Stimulated activated CD8-positive, alpha-beta memory T cell treated with anti-CD3 and anti-CD28 coated beads, Interleukin-7, amount 100 ng/mL, for 1 hour (primary cell): ENCODE measurements around the gene PPP1R37.
"Not testable (repeated sequence)": the region's sequence is repeated elsewhere in the genome, so short reads cannot be mapped to it uniquely, and the experiment has no call there.

Experiments
- DNase-seq, 2 donors: peaks; one replicate each; pipeline ENCODE4 v3.0.0-alpha.2; 2020; ENCODE audit warnings: low read depth in 2 of 2

The PPP1R37 gene

DNA sequence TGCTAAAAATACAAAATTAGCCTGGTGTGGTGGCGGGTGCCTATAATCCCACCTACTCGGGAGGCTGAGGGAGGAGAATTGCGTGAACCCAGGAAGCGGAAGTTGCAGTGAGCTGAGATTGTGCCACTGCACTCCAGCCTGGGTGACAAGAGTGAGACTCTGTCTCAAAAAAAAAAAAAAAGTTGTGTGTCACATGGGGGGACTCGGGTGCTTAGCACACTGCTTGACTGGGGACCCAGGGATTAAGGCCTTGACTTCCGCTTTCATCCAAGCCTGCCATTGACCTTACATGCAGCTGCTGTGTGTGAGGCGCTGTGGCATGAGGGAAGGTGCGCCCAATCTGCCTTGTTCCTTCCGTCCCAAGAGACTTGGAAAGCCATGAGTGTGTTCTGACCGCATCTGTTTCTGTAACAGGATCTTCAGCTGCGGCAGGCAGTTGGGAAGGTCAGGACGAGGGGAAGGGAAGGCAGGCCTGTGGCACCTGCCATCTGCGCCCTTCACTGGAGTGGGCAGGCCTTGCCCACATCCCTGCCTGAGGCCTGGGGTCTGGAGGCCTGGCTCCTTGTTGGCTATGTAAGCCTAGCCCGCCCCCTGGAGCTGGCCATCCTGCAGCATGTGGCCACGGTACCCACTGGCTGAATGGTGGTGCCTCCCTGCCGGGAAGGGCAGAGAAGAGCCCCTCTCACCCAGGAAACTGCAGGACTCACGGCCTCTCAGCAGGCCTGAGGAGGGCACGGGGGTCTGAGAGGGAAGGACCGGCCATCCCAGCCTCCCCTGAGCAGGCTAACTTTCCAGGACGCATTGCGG, 23.0 kb downstream of the PPP1R37 start:
- DNase-seq, result no peak

DNA sequence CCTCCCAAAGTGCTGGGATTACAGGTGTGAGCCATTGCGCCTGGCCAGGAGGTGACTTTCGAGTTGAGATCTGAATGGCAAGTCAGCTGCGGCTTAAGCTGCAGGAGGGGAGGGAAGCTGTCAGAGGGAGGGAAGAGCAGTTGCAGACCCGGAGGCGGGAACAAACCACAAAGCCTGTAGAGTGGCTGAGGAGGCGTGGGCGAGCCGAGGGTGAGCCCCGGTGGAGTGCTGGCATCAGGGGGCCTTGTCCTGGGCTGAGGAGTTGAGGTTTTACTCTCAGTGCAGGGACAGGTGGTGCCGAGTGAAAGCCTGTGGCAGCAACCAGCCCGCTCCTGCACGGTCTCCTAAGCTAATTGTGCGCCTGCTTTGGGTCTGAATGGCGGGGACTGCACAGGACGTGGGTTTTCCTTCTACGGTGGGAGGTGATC, 24.2 kb downstream of the PPP1R37 start:
- DNase-seq, result no peak

DNA sequence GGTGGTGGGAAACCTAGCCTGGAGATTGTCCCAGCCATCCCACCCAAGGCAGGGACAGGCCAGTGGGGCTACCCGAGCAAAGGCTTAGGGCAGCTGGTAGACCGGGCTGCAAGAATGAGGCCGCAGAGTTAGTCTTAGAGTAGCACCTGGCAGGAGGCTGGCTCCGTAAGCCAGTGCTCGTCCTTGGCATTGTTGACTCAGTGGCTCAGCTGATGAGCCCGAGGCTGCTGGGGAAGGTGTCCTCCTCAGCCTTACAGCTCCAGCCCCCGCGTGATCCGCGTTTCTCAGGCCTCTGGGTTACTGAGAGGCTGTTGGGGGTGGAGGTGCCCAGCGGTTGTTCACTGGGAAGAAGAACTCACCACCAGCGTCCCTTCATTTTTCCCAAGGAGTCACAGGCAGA, 24.7 kb downstream of the PPP1R37 start:
- no peak for DNase-seq

DNA sequence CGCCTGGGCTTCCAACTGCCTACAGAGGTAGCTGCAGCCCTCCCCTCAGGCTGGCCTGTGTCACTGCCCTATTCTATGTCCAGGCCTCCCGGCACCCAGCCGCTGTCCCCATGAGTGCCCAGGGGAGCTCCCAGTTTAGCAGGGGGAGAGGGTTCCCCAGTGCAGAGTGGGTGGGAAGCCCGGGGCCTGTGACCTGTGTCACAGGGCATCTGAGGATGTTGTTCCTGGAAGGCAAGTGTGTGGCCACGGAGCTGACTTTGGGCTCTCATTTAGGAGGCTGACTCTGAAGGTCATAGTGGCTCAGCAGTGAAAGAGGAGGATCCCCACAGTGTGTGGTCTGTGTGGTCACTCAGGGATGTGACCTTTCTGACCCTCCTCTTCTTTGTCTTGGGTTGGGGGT, 25.1 kb downstream of the PPP1R37 start:
- DNase-seq, result no peak

DNA sequence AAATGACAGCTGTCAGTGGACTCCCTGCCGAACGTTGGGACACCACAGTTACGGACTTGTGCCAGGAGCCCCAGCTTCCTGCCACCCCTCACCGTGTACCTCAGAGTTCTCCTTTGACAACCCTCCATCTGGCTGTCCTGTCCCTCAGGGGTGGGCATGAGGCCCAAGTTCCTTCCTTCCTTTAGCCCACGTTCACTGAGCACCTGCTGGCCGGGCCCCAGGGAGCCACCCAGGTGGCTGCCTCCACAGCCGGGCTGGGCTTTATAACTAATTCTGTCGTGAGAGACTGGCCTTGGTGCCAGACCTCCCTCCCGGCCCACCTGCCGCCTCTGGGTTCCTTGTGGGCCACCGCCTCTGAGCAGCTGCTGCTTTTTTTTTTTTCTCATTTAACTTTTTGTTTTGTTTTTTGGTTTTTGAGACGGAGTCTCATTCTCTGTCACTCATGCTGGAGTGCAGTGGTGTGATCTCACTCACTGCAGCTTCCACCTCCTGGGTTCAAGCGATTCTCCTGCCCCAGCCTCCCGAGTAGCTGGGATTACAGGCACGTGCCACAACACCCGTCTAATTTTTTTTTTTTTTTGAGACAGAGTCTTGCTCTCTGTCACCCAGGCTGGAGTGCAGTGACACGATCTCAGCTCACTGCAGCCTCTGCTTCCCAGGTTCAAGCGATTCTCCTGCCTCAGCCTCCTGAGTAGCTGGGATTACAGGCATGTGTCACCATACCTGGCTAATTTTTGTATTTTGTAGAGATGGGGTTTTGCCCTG, 25.8 kb downstream of the PPP1R37 start:
- not testable (repeated sequence) for DNase-seq

DNA sequence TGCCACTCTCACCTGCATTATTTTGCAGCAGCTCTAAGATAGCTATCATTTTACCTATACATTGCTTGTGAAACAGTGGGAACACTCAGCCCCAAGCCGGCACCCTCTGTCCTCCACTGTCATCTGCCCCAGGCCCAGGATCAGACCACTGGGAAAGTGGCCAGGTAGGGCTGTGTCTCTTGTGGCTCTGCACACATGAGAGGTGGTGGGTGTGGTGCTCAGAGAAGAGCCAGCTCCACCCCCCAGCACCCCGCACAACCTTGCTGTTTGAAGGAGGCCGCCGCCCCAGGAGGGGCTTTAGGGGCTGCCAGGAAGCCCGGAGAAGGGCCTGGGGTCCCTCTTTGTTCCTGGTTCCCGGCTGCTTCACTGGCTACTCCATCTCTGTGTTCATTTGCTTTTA, 26.6 kb downstream of the PPP1R37 start:
- no peak for DNase-seq

DNA sequence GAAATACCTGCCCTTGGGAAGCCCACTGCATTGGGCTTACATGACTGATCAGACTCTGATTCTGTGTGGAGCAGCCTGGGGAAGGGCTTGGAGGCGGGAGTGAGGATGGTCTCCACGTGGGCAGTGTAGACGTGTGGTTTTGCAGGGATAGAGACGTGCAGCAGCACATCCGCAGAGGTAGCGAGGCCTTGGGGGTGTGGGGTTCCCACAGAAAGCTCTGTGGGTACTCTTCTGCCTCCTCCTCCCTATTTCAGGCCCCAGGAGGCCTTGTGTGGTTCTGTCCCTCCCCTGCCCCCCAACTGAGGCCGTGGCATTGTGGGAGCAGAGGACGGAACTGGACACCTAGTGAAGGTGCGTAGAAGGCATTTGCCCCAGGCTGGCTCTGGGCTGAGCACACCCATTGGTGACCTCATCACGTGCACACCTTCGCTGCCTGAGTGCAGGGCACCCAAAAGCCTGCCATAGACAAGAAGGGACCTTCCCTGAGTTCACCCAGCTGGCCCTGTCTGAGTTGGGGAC, 28.9 kb downstream of the PPP1R37 start:
- DNase-seq, result no peak

DNA sequence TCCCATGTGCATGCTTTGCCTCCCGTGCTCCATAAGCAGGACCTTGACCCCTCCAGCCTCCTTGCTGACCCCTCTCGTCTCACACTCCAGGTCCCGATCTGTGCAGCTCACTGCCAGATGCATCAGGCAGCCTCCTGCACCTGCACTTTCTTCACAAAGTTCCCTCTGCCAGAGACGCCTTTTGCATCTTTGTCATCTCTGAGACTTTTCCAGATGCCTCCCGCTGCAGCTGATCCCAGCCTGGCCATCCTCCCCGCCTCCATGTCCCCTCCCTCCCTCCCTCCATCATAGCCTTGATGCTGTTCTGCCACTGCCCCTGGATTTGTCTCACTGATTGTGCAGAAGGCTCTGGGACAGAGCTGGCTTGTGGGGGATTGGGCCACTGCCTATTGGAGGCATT, 29.9 kb downstream of the PPP1R37 start:
- DNase-seq, result no peak

DNA sequence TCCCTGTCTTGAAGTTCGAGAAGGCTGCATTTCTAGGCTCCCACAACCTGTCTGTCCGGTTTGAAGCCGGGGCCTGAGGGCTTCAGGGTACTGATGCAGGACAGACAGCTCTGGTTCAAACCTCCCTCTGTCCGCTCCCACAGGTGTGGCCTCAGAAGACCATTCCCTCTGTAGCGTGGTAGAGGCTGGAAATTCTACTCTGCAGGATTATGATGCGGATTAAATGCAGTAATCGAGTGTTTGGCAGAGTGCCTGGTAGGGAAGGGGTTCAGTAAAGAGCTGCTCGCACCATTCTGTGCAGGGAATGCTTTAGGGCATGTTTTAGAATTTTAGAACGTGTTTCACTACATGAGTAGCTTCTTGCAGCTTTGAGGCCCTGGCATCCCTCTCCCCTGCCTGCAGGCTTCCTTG, 30.5 kb downstream of the PPP1R37 start:
- no peak for DNase-seq

DNA sequence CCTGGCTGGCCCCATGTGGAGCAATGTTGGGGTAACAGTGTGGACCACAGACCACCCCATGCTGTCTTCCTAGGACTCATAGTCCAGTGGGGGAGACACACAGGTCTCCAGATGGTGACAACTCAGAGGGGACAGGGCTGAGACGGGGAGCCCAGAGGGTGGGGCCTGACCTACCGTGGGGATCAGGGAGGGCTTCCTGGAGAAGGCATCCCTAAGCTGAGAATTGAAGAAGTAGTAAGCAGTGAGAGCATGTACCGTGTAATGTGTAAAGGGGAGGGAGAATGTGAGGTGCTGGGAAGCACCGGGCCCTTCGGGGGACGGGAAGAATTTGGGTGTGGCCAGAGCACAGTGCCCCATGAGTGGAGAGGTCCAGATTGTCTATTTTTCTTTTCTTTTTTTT, 31.0 kb downstream of the PPP1R37 start:
- no peak for DNase-seq

DNA sequence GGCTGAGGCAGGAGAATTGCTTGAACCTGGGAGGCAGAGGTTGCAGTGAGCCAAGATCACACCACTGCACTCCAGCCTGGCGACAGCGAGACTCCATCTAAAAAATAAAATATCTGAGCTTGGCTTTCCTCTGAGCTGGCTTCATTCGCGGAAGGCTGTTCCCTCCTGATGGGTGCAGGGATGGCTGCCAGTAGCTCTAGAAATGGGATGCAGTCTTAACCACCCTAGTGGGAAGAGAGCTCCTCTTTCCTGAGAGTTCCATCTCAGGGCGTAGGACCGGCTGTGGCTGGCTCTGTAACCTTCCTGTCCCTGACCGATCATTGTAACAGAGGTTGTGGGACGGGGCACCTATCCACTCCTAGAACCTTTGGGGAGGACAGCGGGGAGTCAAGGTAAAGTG, 32.4 kb downstream of the PPP1R37 start:
- DNase-seq, result no peak

DNA sequence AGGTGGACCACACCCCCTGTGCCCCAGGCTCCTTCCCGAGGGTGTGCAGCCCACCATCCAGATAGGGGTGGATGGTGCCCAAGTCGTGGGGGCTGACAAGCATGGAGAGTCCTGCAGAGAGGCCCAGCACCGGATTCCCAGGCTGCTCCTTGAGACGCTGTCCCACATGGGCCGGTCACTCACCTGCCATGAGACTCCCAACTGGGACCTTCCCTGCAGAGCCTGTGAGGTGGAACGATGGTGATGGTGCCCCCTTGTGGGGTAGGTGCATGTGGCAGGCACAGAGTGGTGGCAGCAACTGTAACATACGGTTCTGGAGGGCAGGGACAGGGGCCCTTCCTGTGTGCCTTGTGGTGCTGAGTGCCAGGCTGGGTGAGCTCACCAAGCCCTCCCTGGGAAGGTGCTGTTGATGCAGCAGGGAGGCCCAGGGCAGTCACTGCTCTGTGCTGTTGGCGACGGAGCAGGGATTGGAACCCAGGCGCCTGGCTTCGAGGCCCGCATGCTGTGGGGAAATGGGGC, 33.1 kb downstream of the PPP1R37 start:
- peak; percentile 34 to 42 for DNase-seq

DNA sequence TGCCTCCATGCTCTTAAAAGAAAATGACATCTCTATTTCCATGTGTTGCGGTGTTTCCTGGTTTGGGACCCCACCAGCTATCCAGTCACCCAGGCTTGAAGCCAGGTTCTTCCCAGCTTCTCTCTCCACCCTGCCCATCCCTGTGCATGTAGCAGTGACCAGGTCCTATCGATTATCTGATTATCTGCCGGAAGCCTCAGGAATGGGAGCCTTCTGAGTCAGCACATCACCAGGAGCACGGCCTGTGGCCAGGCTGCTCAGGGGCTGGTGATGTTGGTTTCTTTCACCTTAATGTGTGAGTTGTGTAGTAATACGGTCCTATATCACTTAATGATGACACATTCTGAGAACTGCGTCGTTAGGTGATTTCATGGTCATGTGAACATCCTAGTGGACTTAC, 33.7 kb downstream of the PPP1R37 start:
- DNase-seq, result no peak

DNA sequence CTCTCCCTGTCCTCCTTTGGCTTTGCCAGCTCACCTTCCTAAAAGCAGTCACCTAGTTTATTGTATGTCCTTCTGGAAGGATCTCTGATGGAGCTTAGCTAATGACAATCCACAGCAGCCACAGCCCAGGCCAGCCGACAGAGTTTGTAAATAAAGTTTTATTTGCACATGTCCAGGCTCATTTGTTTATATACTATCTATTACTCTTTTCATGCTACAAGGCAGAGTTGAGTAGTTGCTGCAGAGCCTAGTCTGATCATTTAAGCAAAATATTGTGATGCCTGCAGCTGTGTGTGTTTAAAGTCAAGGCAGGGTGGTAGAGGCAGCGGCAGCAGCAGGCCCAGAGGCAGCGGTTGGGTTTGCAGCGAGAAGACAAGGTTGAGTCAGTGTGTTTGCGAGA, 35.2 kb downstream of the PPP1R37 start:
- DNase-seq, result no peak

DNA sequence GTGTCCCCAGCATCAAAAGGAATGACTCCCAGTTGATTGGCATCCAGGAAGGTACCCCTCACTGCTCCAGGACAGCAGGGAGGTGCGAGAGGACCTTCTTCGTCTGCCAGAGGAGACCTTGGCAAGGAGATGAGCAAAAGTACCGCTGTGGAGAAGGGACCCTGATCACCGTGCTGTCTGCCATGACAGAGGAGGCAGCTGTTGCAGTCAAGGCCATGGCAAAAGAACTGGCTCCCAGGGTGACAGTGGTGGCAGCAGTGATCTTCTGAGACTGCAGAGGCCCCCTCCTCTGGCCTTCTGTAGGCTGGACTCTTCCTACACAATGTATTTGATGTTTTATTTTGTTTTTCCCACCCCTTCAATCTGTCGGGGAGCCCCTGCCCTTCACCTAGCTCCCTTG, 35.8 kb downstream of the PPP1R37 start:
- no peak for DNase-seq

DNA sequence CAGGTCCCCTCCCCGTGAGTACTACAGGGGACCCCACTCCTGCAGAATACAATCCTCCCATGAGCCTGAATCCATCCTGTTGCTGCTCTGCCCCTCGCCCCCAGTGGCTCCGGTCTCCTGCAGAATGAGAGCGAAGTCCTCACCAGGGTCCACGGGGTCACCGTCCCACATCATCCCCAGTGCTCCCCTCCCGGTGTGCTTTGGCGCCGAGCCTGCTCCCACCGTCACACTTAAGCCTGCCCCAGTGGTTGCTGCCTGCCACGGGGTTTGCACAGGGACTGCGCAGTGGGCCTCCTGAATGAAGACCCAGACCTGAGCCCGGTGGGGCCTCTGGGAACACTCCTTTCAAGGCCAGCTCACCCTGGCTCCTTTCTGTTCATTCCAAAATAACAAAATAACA, 37.3 kb downstream of the PPP1R37 start:
- DNase-seq, result no peak

DNA sequence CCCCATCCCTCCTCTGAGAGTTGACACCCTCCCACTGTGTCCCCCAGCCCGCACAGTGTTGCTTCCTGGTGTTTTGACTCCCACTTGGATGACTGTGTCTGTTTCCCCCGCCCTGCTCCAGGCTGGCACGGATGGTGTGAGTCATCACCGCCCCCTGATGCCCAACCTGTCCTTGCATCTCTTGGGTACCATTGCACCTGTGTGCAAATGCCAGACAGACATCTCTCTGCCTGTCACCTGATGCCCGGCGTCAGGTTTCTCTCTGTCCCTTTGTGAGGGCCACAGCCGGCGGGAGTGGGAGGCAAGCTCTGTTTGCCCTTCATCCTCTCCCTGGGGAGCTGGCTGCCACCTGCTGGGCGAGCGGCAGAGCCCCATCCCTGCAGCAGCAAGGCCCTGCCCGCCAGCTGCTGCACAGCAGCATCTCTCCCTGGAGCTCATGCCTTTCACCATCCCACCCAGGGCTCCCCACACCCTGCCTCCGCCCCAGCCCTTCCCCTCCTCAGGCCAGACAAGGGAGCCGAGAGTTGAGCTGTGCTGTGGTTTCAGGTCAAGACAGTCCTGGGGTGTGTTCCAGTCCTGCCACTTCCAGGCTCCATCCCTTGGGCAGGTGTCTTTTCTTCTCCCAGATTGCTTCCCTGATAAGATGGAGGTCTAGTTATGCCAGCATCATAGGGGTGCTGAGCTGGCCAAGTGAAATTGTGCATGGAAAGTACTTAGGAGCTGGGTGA, 38.1 kb downstream of the PPP1R37 start:
- DNase-seq, result no peak

DNA sequence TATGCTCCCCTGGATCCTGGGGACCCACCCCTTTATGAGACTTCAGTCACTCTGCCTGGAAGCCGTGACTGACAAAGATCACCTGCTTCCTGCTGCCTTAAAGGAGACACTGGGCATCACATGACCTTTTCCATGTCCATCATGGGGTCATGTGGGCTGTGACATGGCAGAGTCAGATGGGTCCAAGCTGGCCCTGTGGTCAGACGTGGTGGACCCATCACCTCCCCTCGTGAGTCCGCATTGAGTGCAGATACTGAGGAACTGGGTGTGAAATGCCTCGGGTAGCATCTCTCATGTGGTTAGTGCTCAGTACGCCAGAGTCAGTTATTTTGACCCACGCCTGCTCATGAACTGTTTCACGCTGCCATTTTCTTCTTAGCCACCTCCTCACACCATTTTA, 40.7 kb downstream of the PPP1R37 start:
- no peak for DNase-seq

DNA sequence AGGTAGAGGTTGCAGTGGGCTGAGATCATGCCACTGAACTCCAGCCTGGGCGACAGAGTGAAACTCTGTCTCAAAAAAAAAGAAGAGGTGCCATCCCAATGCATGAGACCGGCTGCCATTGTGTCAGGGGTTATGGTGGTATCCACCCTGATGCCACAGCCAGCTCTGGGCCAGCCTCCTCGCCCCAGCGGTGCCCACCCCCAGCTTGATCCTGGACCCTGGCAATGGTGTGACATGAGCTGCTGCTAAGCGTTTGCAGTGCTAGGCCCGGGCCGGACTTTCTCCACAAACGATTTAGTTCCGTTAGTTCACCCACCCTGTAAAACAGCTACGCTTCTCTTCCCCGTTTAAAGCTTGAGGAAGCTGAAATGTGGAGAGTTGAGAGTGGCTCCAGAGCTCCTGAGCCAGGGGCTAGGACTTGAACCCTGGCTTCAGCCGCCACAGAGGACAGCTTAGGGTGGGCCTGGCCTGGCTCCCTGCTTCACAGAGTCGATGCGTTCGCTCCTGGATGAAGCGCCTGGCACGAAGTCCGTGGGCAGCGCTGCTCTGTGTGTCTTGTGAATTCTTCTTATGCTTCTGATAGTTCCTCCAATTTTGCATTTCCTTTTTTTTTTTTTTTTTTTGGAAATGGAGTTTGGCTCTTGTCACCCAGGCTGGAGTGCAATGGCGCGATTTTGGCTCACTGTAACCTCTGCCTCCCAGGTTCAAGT, 42.4 kb downstream of the PPP1R37 start:
- DNase-seq, result no peak

DNA sequence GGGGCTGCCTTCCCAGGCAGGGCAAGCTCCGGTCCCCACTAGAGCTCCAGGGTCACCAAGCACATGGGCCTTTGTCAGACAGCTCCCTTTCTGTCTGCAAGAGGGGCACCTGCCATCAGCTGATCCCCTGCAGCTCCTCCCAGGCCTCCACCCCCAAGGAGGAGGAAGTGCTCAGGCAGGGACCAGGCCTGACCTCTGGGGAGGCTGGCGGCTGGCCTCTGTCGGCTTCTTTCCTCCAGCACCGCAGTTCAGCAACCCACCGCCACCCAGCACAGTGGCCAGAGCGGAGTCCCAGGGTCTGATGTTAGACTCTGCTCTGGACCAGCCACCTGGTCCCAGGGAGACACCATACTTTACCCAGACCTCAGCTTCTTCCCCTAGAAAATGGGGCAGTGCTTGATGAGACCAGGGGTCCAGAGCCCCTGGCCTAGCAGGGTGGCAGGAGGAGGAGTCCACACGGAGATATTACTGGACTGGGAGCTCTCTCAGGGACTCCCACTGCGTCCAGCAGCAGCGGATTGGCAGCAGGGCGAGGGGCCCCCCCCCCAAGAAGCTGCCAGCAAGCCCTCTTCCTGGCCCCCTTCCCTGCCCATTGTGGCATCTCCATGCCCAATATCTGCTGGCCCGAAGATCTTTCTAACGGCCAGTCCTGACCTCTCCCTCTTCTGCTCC, 43.7 kb downstream of the PPP1R37 start:
- no peak for DNase-seq

DNA sequence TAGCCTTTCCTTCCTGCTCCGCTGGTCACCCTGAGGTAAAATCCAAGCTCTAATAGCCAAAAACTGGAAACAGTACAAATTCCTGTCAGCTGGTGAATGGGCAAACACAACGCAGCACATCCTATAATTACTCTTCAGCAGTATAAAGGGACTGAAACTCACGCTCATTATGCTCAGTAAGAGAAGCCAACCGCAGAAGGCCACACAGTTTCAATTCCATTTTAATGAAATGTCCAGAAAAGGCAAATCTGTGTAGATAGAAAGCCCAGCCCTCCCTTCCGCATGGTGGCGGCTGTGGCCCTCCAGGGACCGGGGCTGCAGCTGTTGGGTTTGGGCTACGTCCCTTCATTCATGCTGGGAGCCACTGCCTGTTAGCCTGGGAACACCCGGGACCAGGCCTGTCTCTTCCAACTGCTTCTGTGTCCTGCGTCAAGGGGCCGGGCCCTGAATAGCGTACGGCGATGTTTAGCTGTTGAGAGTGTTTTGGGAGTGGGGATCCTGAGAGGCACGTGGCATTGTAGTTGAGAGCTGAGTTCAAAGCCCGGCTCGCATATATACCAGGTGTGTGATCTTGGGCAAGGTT, 44.3 kb downstream of the PPP1R37 start:
- DNase-seq, result no peak
